ENCODE data around the gene VOPP1.

GRCh38 chr7:55483046-55483445 is 89.3 kb downstream of the VOPP1 start:
- no peak for TF ChIP-seq POLR2A (IDR thresholded peaks at IDR 0.05)
- TF ChIP-seq, protein P1, sequence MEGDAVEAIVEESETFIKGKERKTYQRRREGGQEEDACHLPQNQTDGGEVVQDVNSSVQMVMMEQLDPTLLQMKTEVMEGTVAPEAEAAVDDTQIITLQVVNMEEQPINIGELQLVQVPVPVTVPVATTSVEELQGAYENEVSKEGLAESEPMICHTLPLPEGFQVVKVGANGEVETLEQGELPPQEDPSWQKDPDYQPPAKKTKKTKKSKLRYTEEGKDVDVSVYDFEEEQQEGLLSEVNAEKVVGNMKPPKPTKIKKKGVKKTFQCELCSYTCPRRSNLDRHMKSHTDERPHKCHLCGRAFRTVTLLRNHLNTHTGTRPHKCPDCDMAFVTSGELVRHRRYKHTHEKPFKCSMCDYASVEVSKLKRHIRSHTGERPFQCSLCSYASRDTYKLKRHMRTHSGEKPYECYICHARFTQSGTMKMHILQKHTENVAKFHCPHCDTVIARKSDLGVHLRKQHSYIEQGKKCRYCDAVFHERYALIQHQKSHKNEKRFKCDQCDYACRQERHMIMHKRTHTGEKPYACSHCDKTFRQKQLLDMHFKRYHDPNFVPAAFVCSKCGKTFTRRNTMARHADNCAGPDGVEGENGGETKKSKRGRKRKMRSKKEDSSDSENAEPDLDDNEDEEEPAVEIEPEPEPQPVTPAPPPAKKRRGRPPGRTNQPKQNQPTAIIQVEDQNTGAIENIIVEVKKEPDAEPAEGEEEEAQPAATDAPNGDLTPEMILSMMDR (IDR thresholded peaks at IDR 0.05): no peak
